Suprapubic skin (tissue), 4 donors: Measurements from ENCODE around the gene CHST11. TPM values are rescaled to one million over a fixed set of nuclear protein-coding genes. Genes with fewer than 3 reads are reported as not detected.

Source experiments
- DNase-seq, 2 donors: peaks; one replicate each; pipeline ENCODE4 v3.0.0-alpha.2; 2019; ENCODE audit warnings: low spot score in 2 of 2
- H3K27ac ChIP-seq: fragments of 200-600 bp; sonication (generic); one replicate; pipeline ENCODE4 v1.5.1; 2019
- H3K27me3 ChIP-seq: fragments of 200-600 bp; sonication (generic); one replicate; pipeline ENCODE4 v1.5.1; 2019
- H3K36me3 ChIP-seq: fragments of 200-600 bp; sonication (generic); one replicate; pipeline ENCODE4 v1.5.1; 2019
- H3K4me1 ChIP-seq: fragments of 200-600 bp; sonication (generic); one replicate; pipeline ENCODE4 v1.5.1; 2019
- H3K4me3 ChIP-seq: fragments of 200-600 bp; sonication (generic); one replicate; pipeline ENCODE4 v1.5.1; 2019; ENCODE audit warnings: mild to moderate bottlenecking
- H3K9me3 ChIP-seq: fragments of 200-600 bp; sonication (generic); one replicate; pipeline ENCODE4 v1.5.1; 2019
- EP300 ChIP-seq: sonication (generic); formaldehyde crosslinking; IDR thresholded peaks from one replicate; pipeline ENCODE4 v1.6.1; 2017; ENCODE audit warnings: antibody characterized with exemption
- POLR2A ChIP-seq, 2 donors: fragments of 450-650 bp; IDR thresholded peaks; one replicate each; pipeline ENCODE4 v1.6.1; 2017; ENCODE audit warnings: antibody characterized with exemption in 2 of 2, mild to moderate bottlenecking in 2 of 2, moderate library complexity in 2 of 2
- POLR2AphosphoS5 ChIP-seq, 3 donors: sonication (generic); formaldehyde crosslinking; IDR thresholded peaks; one replicate each; pipeline ENCODE4 v1.6.1; 2017; ENCODE audit warnings: antibody characterized with exemption in 3 of 3
- WGBS: methylation state at CpG from one replicate; pipeline ENCODE4 v1.1.5; 2018; 5-methylcytosine and 5-hydroxymethylcytosine counted together
- total RNA-seq, 4 donors: library from RNA; depleted of rRNA; stranded (reverse); fragments of >200 nt; gene quantifications; one replicate each; pipeline ENCODE4 v1.1.0, GENCODE V29; 2016
- TF ChIP-seq, protein P1 (sequence below), 2 donors: fragments of 200-600 bp in 1 of 2; fragments of 450-650 bp in 1 of 2; sonication (generic) in 1 of 2; IDR thresholded peaks; one replicate each; pipeline ENCODE4 v1.5.1; 2016 to 2019; ENCODE audit warnings: antibody characterized with exemption in 2 of 2, mild to moderate bottlenecking in 1 of 2, moderate library complexity in 1 of 2

Gene CHST11
- total RNA-seq, 4 donors from 2014 or later = 1.8 to 5.8 (median 3.8) TPM

GRCh38 chr12:104761091-104761490 is 304.3 kb downstream of the CHST11 start:
- no peak overlapping the region for H3K27ac ChIP-seq
- DNase-seq = no peak
- H3K36me3 ChIP-seq = peaks cover 7% of the 10 kb centered on the region
- H3K4me1 ChIP-seq = no peaks in the 10 kb centered on the region
- TF ChIP-seq POLR2AphosphoS5 (IDR thresholded peaks at IDR 0.05) (no peak), EP300 (no peak), POLR2A (IDR thresholded peaks at IDR 0.05) (no peak)
- TF ChIP-seq, protein P1, sequence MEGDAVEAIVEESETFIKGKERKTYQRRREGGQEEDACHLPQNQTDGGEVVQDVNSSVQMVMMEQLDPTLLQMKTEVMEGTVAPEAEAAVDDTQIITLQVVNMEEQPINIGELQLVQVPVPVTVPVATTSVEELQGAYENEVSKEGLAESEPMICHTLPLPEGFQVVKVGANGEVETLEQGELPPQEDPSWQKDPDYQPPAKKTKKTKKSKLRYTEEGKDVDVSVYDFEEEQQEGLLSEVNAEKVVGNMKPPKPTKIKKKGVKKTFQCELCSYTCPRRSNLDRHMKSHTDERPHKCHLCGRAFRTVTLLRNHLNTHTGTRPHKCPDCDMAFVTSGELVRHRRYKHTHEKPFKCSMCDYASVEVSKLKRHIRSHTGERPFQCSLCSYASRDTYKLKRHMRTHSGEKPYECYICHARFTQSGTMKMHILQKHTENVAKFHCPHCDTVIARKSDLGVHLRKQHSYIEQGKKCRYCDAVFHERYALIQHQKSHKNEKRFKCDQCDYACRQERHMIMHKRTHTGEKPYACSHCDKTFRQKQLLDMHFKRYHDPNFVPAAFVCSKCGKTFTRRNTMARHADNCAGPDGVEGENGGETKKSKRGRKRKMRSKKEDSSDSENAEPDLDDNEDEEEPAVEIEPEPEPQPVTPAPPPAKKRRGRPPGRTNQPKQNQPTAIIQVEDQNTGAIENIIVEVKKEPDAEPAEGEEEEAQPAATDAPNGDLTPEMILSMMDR (IDR thresholded peaks at IDR 0.05) = no peak
- H3K27me3 ChIP-seq = no peaks in the 10 kb centered on the region
- H3K4me3 ChIP-seq = no peak overlapping the region
- no peaks in the 10 kb centered on the region for H3K9me3 ChIP-seq
- WGBS = 81% methylated on average over 5 of the region's 5 CpGs

GRCh38 chr12:104761611-104762010 is 304.9 kb downstream of the CHST11 start:
- H3K27me3 ChIP-seq = no peaks in the 10 kb centered on the region
- no peaks in the 10 kb centered on the region for H3K4me1 ChIP-seq
- peaks cover 7% of the 10 kb centered on the region for H3K36me3 ChIP-seq
- TF ChIP-seq EP300 = no peak
- no peak for TF ChIP-seq POLR2A (IDR thresholded peaks at IDR 0.05)
- TF ChIP-seq, protein P1 (IDR thresholded peaks at IDR 0.05) = no peak
- TF ChIP-seq POLR2AphosphoS5 (IDR thresholded peaks at IDR 0.05) = no peak
- WGBS = 96% methylated on average over 3 of the region's 3 CpGs
- no peak overlapping the region for H3K4me3 ChIP-seq
- no peak overlapping the region for H3K27ac ChIP-seq
- H3K9me3 ChIP-seq = no peaks in the 10 kb centered on the region
- no peak for DNase-seq

DNA sequence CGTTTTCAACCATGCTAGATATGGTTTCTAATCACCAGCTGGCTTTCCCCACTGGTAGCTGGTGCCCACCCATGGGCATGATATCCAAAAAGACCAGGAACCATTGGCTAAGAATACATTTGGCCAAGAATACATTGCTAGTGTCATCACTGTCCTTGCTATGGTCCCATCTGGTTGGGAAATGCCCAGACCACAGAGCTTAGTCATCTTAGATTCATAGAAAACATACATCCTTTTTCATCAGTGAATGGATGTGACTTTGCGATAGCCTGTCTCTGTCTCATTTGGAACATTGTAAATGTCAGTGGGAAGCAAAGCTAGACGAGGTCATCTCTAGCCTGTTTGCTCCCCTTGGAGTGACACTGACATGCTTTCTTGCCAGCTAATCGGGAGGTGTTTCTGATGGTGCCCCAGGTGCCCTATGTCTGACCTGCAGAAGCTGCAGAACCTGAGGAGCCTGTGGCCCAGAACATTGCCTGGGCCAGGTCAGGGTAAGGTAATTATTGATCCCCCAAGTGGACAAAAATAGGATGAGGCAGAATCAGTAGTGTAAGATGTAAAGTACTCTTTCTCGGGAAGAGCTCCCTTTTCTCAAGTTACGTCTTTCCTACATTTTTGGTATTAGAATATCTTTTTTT is 306.5 kb downstream of the CHST11 start:
- no peaks in the 10 kb centered on the region for H3K4me1 ChIP-seq
- H3K36me3 ChIP-seq = no peaks in the 10 kb centered on the region
- DNase-seq = no peak
- WGBS = 94% methylated on average over 6 of the region's 6 CpGs
- no peaks in the 10 kb centered on the region for H3K9me3 ChIP-seq
- no peak overlapping the region for H3K27ac ChIP-seq
- TF ChIP-seq POLR2A (IDR thresholded peaks at IDR 0.05) = no peak
- TF ChIP-seq, protein P1 (IDR thresholded peaks at IDR 0.05) = no peak
- no peak for TF ChIP-seq POLR2AphosphoS5 (IDR thresholded peaks at IDR 0.05)
- no peak for TF ChIP-seq EP300
- no peak overlapping the region for H3K4me3 ChIP-seq
- no peaks in the 10 kb centered on the region for H3K27me3 ChIP-seq

- Histone ChIP-seq H3K4me1 (no peaks in the 10 kb centered on the region), H3K9me3 (no peaks in the 10 kb centered on the region), H3K27ac (no peak overlapping the region), H3K4me3 (no peak overlapping the region), H3K27me3 (no peaks in the 10 kb centered on the region), H3K36me3 (no peaks in the 10 kb centered on the region)
- TF ChIP-seq POLR2AphosphoS5 (IDR thresholded peaks at IDR 0.05) (no peak), POLR2A (IDR thresholded peaks at IDR 0.05) (no peak), EP300 (no peak)
- TF ChIP-seq, protein P1 (IDR thresholded peaks at IDR 0.05) = no peak
- 64% methylated on average over 8 of the region's 8 CpGs for WGBS
- DNase-seq = no peak
Measured at GRCh38 chr12:104764225-104765091, 307.7 kb downstream of the CHST11 start.

DNA sequence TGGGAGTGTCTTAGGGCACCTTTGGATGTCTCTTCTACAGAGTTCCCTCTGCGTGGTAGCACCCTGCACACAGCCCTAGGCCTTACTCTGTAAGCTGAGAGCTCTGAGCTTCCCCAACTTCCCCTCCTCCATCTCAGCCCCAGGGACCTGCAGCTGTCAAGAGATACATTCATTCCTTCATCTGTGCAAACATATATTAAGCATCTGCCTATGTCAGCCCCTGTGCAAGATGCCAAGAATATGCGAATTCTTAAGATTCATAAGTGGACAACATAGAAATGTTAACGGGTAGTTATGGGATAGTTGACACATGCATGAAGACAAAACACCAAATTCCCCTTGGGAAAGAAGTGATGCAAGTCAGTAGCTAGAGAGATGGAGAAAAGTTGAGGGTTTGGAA is 310.5 kb downstream of the CHST11 start:
- no peak for DNase-seq
- Histone ChIP-seq H3K27ac (no peak overlapping the region), H3K4me3 (no peak overlapping the region), H3K9me3 (no peaks in the 10 kb centered on the region), H3K36me3 (no peaks in the 10 kb centered on the region), H3K4me1 (no peaks in the 10 kb centered on the region), H3K27me3 (no peaks in the 10 kb centered on the region)
- TF ChIP-seq POLR2AphosphoS5 (IDR thresholded peaks at IDR 0.05) (no peak), EP300 (no peak), POLR2A (IDR thresholded peaks at IDR 0.05) (no peak)
- TF ChIP-seq, protein P1 (IDR thresholded peaks at IDR 0.05) = no peak
- WGBS = 91% methylated on average over 3 of the region's 3 CpGs
